OCI-LY1 (cell line): ENCODE measurements around the gene NADK2.

Source experiments
- H2AFZ ChIP-seq: fragments of 200-600 bp; sonication (generic), shearing (Covaris generic); 2 replicates; pipeline ENCODE4 v1.6.0; 2014; ENCODE audit warnings: antibody characterized with exemption, mild to moderate bottlenecking, low read length
- H3F3A ChIP-seq: fragments of 200-600 bp; sonication (generic), shearing (Covaris generic); 2 replicates; pipeline ENCODE4 v1.6.0; 2014; ENCODE audit warnings: mild to moderate bottlenecking, antibody characterized with exemption, low read length, moderate library complexity; ENCODE audit not compliant: insufficient read depth
- H3K27ac ChIP-seq: fragments of 200-600 bp; sonication (generic); 2 replicates; pipeline ENCODE4 v1.5.1; 2014; ENCODE audit warnings: low read length, mixed run types, mild to moderate bottlenecking, low read depth; ENCODE audit not compliant: poor library complexity, severe bottlenecking
- H3K27me3 ChIP-seq: fragments of 200-600 bp; sonication (generic); 2 replicates; pipeline ENCODE4 v1.6.0; 2014; ENCODE audit warnings: antibody characterized with exemption, mild to moderate bottlenecking, low read length, moderate library complexity; ENCODE audit not compliant: insufficient read depth
- H3K36me3 ChIP-seq: fragments of 200-600 bp; sonication (generic); 2 replicates; pipeline ENCODE4 v1.6.1; 2014; ENCODE audit warnings: mild to moderate bottlenecking, antibody characterized with exemption, low read length, moderate library complexity, mixed read lengths; ENCODE audit not compliant: insufficient read depth
- H3K4me1 ChIP-seq: fragments of 200-600 bp; sonication (generic); 2 replicates; pipeline ENCODE4 v1.5.1; 2014; ENCODE audit warnings: mild to moderate bottlenecking, low read length, moderate library complexity; ENCODE audit not compliant: insufficient read depth, severe bottlenecking
- H3K4me2 ChIP-seq: fragments of 200-600 bp; sonication (generic), shearing (Covaris generic); 2 replicates; pipeline ENCODE4 v1.6.1; 2014; ENCODE audit warnings: low read length
- H3K4me3 ChIP-seq: fragments of 200-600 bp; sonication (generic); 2 replicates; pipeline ENCODE4 v1.5.1; 2014; ENCODE audit warnings: low read length, low read depth, mild to moderate bottlenecking, mixed read lengths; ENCODE audit not compliant: poor library complexity, severe bottlenecking
- H3K79me2 ChIP-seq: fragments of 200-600 bp; shearing (Covaris generic); 2 replicates; pipeline ENCODE4 v1.6.1; 2016; ENCODE audit warnings: mixed run types, low read length, mixed read lengths; ENCODE audit not compliant: insufficient read depth
- H3K9ac ChIP-seq: fragments of 200-600 bp; sonication (generic), shearing (Covaris generic); 2 replicates; pipeline ENCODE4 v1.6.1; 2014; ENCODE audit warnings: mild to moderate bottlenecking, low read length, mixed read lengths
- H3K9me2 ChIP-seq: fragments of 200-600 bp; sonication (generic), shearing (Covaris generic); 2 replicates; pipeline ENCODE4 v1.6.1; 2014; ENCODE audit warnings: low read depth, mild to moderate bottlenecking, low read length, mixed read lengths
- H3K9me3 ChIP-seq: fragments of 200-600 bp; shearing (Covaris generic); 2 replicates; pipeline ENCODE4 v1.6.1; 2014; ENCODE audit warnings: low read length, mixed read lengths
- H4K20me1 ChIP-seq: fragments of 200-600 bp; sonication (generic), shearing (Covaris generic); 2 replicates; pipeline ENCODE4 v1.6.0; 2016; ENCODE audit warnings: mild to moderate bottlenecking, low read length; ENCODE audit not compliant: insufficient read depth
- CTCF ChIP-seq: fragments of 200-600 bp; sonication (generic), shearing (Covaris generic); IDR thresholded peaks from 2 replicates; pipeline ENCODE4 v1.5.1; 2017; ENCODE audit warnings: mild to moderate bottlenecking, antibody characterized with exemption, low read length, moderate library complexity, mixed read lengths
- EZH2 ChIP-seq: fragments of 200-600 bp; sonication (generic), shearing (Covaris generic); IDR thresholded peaks from 2 replicates; pipeline ENCODE4 v1.8.0; 2017; ENCODE audit warnings: borderline replicate concordance, mixed run types, mild to moderate bottlenecking, antibody characterized with exemption, low read length, moderate library complexity, mixed read lengths

The NADK2 gene

GRCh38 chr5:36228505-36228904 lies 13.2 kb downstream of the NADK2 start:
- Histone ChIP-seq H2AFZ (no peak overlapping the region), H3K27ac (no peak overlapping the region), H3K9ac (no peak overlapping the region), H3K79me2 (peaks cover 4% of the 10 kb centered on the region; the same call in 1 of the 2 replicates), H3K36me3 (peaks cover 16% of the 10 kb centered on the region; the same call in 1 of the 2 replicates), H3K4me1 (peaks cover 21% of the 10 kb centered on the region), H3K9me2 (no peaks in the 10 kb centered on the region), H3F3A (no peaks in the 10 kb centered on the region), H3K9me3 (no peaks in the 10 kb centered on the region), H3K4me2 (no peak overlapping the region), H4K20me1 (no peaks in the 10 kb centered on the region), H3K27me3 (no peaks in the 10 kb centered on the region), H3K4me3 (no peak overlapping the region)
- TF ChIP-seq EZH2 (no peak), CTCF (no peak)

- H3K27me3 ChIP-seq: no peaks in the 10 kb centered on the region
- H3K9me3 ChIP-seq: no peaks in the 10 kb centered on the region
- H3K9me2 ChIP-seq: no peaks in the 10 kb centered on the region
- H3K79me2 ChIP-seq: peaks cover 4% of the 10 kb centered on the region; the same call in 1 of the 2 replicates
- peaks cover 16% of the 10 kb centered on the region; the same call in 1 of the 2 replicates for H3K36me3 ChIP-seq
- H4K20me1 ChIP-seq: no peaks in the 10 kb centered on the region
- H3K4me1 ChIP-seq: peaks cover 21% of the 10 kb centered on the region
- H3K9ac ChIP-seq: no peak overlapping the region
- H3K4me2 ChIP-seq: no peak overlapping the region
- H3K27ac ChIP-seq: no peak overlapping the region
- TF ChIP-seq CTCF (no peak), EZH2 (no peak)
- H2AFZ ChIP-seq: no peak overlapping the region
- H3K4me3 ChIP-seq: no peak overlapping the region
- H3F3A ChIP-seq: no peaks in the 10 kb centered on the region
Observed at GRCh38 chr5:36227046-36227445, 14.7 kb downstream of the NADK2 start.

GRCh38 chr5:36222620-36223019 lies 19.1 kb downstream of the NADK2 start:
- Histone ChIP-seq H3K9me2 (no peaks in the 10 kb centered on the region), H3K4me2 (no peak overlapping the region), H3F3A (no peaks in the 10 kb centered on the region), H3K4me1 (no peaks in the 10 kb centered on the region), H3K9me3 (no peaks in the 10 kb centered on the region), H3K4me3 (no peak overlapping the region), H3K9ac (no peak overlapping the region), H3K27ac (no peak overlapping the region), H4K20me1 (no peaks in the 10 kb centered on the region), H3K36me3 (peaks cover 32% of the 10 kb centered on the region; the same call in 1 of the 2 replicates), H3K27me3 (no peaks in the 10 kb centered on the region), H2AFZ (no peak overlapping the region), H3K79me2 (no peaks in the 10 kb centered on the region)
- no peak for TF ChIP-seq EZH2
- TF ChIP-seq CTCF: no peak
